ENCODE measurements around the gene NCL. TPM values are rescaled to one million over a fixed set of nuclear protein-coding genes. Genes with fewer than 3 reads are reported as not detected.
"Not testable (repeated sequence)": the region's sequence is repeated elsewhere in the genome, so short reads cannot be mapped to it uniquely, and the experiment has no call there.

NCL gene
- total RNA-seq, 2 experiments from 2014 or later: 1,311 to 1,332 TPM

- ChIA-PET POLR2A (interaction anchor here (0.8 to 3.1 kb wide), 4 partner anchors 10 to 45 kb away, joined by 3 to 14 read pairs (median 4); no protein-coding TSS in a partner anchor), CTCF (interaction anchor here (0.5 to 8.9 kb wide), 5 partner anchors 9 to 61 kb away, joined by 3 to 96 read pairs (median 4); no protein-coding TSS in a partner anchor)
- no peak overlapping the region for H3K4me3 Mint-ChIP-seq
- H3K9me3 Mint-ChIP-seq (ENCODE audit: low read depth): no peaks in the 10 kb centered on the region
- DNase-seq (no peak), ATAC-seq (no peak)
- peaks cover 20% of the 10 kb centered on the region for H3K4me1 Mint-ChIP-seq
- no peak overlapping the region for H3K27ac Mint-ChIP-seq
- intact Hi-C loops (cut with DNase I, micrococcal nuclease): loop anchor here in 1 of 2 experiments (5.0 kb wide), 1 partner anchor 490 kb away; no protein-coding TSS in a partner anchor
- no peaks in the 10 kb centered on the region for H3K27me3 Mint-ChIP-seq
- H3K36me3 Mint-ChIP-seq (ENCODE audit: low read depth): peaks cover 23% of the 10 kb centered on the region
These were observed 2.8 kb upstream of the NCL start for GRCh38 chr2:231467016-231467545.

GRCh38 chr2:231464576-231465540 lies 574 bp upstream of the NCL start:
- CTCF ChIA-PET: interaction anchor here (0.6 to 8.9 kb wide), 12 partner anchors 10 to 299 kb away, joined by 3 to 96 read pairs (median 4); partner anchors contain the start of gene PTMA
- peak overlapping the region; percentile 99 for H3K27ac Mint-ChIP-seq
- peak; percentile 100 for DNase-seq
- ATAC-seq: no peak
- POLR2A ChIA-PET: interaction anchor here (0.6 to 4.0 kb wide), 17 partner anchors 9 to 428 kb away, joined by 3 to 30 read pairs (median 9); partner anchors contain the start of gene PTMA
- H3K27me3 Mint-ChIP-seq: no peaks in the 10 kb centered on the region
- H3K9me3 Mint-ChIP-seq (ENCODE audit: low read depth): no peaks in the 10 kb centered on the region
- peaks cover 41% of the 10 kb centered on the region for H3K4me1 Mint-ChIP-seq
- intact Hi-C loops (cut with DNase I, micrococcal nuclease): loop anchor here (1.0 to 5.0 kb wide), 13 partner anchors 18 to 1542 kb away; partner anchors contain the start of genes PTMA (in 2 of the 2), FBXO36 (in 1 of the 2), PDE6D (in 1 of the 2) and PSMD1 (in 1 of the 2)
- peak overlapping the region; percentile 98 for H3K4me3 Mint-ChIP-seq
- peaks cover 43% of the 10 kb centered on the region for H3K36me3 Mint-ChIP-seq (ENCODE audit: low read depth)

DNA sequence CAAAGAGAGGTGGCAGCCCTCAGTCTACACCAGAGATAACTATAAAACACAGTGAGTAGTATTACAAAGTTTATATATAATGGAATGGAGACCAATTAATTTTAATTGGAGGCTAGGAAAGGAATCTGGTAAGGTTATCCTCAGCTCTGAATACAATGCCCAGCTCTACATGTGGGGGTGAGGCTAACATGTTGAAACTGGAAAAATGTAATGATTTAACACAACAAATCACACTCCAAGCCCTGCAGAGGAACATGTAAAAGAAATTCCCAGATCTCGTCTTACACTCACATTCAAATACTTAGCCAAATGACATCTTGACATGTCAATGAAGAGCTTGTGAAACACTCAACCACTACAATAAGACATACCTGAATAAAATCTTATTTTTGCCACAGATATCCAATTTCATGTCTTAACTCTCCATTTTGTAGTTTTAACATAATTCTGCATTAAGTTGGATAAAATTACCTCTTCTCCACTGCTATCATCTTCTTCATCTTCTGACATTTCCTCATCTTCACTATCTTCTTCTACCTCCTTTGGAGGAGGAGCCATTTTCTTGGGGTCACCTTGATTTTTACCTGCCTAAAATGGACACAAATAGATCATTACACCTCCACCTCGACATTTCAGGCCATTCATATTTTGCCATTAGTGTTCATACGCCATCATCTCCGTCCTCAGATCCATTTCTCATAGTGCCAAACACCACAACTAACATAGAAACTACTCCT lies 1.4 kb downstream of the NCL start:
- H3K9me3 Mint-ChIP-seq (ENCODE audit: low read depth): no peaks in the 10 kb centered on the region
- DNase-seq (no peak), ATAC-seq (no peak)
- ChIA-PET CTCF (interaction anchor here (1.4 to 8.9 kb wide), 4 partner anchors 11 to 245 kb away, joined by 3 to 96 read pairs (median 9); partner anchors contain the start of gene PTMA), POLR2A (interaction anchor here (0.7 to 4.0 kb wide), 10 partner anchors 8 to 251 kb away, joined by 5 to 30 read pairs (median 16); partner anchors contain the start of gene PTMA)
- H3K4me1 Mint-ChIP-seq: peaks cover 53% of the 10 kb centered on the region
- intact Hi-C loops (cut with DNase I, micrococcal nuclease): no loop called here
- H3K36me3 Mint-ChIP-seq (ENCODE audit: low read depth): peaks cover 58% of the 10 kb centered on the region
- peak overlapping the region; percentile 98 for H3K4me3 Mint-ChIP-seq
- H3K27me3 Mint-ChIP-seq: no peaks in the 10 kb centered on the region
- H3K27ac Mint-ChIP-seq: peak overlapping the region; percentile 99

DNA sequence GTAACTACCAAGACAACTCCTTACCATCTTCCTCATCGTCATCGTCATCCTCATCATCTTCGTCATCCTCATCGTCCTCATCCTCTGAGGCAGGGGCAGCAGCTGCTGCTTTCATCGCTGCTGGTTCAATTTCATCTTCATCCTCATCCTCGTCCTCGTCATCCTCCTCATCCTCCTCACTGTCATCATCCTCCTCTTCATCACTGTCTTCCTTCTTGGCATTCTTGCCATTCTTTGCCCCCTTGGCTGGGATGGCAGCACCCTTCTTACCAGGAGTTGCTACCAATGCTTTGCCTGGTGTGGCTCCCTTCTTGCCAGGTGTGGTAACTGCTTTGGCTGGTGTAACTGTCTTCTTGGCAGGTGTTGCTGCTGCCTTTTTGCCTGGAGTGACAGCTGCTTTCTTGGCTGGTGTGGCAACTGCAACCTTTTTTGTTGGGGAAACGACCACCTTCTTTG lies 2.7 kb downstream of the NCL start:
- CTCF ChIA-PET: interaction anchor here (0.8 to 2.0 kb wide), 2 partner anchors 10 to 300 kb away, joined by 4 to 11 read pairs; no protein-coding TSS in a partner anchor
- intact Hi-C loops (cut with DNase I, micrococcal nuclease): no loop called here
- Mint-ChIP-seq H3K4me3 (peak overlapping the region; percentile 98), H3K9me3 (ENCODE audit: low read depth) (no peaks in the 10 kb centered on the region), H3K27me3 (no peaks in the 10 kb centered on the region), H3K36me3 (ENCODE audit: low read depth) (peaks cover 71% of the 10 kb centered on the region), H3K4me1 (peaks cover 65% of the 10 kb centered on the region), H3K27ac (peak overlapping the region; percentile 99)
- DNase-seq: no peak
- POLR2A ChIA-PET: interaction anchor here (1.3 to 4.0 kb wide), 5 partner anchors 8 to 253 kb away, joined by 4 to 24 read pairs (median 16); partner anchors contain the start of gene PTMA
- ATAC-seq: no peak

GRCh38 chr2:231460841-231461240 lies 3.4 kb downstream of the NCL start:
- ATAC-seq; DNase-seq; intact Hi-C loops (cut with DNase I, micrococcal nuclease); H3K27me3 Mint-ChIP-seq; H3K9me3 Mint-ChIP-seq (ENCODE audit: low read depth): not testable (repeated sequence)
- Mint-ChIP-seq H3K4me1 (peaks cover 66% of the 10 kb centered on the region), H3K36me3 (ENCODE audit: low read depth) (peaks cover 79% of the 10 kb centered on the region), H3K27ac (peak overlapping the region; percentile 73), H3K4me3 (peak overlapping the region; percentile 49)
- CTCF ChIA-PET: interaction anchor here (0.8 to 2.0 kb wide), 4 partner anchors 9 to 301 kb away, joined by 3 to 11 read pairs (median 4); no protein-coding TSS in a partner anchor
- POLR2A ChIA-PET: interaction anchor here (1.0 to 2.4 kb wide), 3 partner anchors 7 to 11 kb away, joined by 4 to 16 read pairs (median 4); no protein-coding TSS in a partner anchor

DNA sequence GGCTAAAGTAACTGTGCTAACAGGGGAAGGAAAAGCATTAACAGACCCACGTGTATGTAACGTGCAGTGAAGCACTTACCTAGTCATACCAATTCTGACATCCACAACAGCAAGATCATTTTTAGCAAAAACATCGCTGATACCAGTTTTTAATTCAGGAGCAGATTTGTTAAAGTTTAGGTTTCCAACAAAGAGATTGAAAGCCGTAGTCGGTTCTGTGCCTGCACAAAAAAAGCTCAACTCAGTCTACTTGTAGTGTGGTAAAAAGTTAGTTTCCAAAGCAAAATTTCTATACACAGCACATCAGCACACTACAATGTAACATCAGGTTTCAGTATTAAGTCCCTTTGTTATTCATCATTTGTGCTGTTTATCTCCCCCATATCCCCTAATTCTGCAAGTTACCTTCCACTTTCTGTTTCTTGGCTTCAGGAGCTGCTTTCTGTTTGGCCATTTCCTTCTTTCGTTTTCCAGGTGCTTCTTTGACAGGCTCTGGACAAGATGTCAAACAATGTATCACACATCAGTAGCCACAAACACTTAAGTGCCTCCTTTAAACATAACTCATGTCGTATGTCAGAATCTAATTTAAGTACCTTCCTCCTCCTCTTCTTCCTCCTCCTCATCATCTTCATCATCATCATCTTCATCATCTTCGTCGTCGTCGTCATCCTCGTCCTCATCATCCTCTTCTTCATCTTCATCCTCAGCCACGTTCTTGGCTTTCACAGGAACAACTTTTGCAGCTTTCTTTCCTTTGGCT lies 4.0 kb downstream of the NCL start:
- Mint-ChIP-seq H3K4me1 (peaks cover 65% of the 10 kb centered on the region), H3K4me3 (peak overlapping the region; percentile 49), H3K27ac (peak overlapping the region; percentile 73), H3K27me3 (no peaks in the 10 kb centered on the region), H3K36me3 (ENCODE audit: low read depth) (peaks cover 84% of the 10 kb centered on the region), H3K9me3 (ENCODE audit: low read depth) (no peaks in the 10 kb centered on the region)
- intact Hi-C loops (cut with DNase I, micrococcal nuclease): no loop called here
- ChIA-PET CTCF (interaction anchor here (0.9 to 2.0 kb wide), 3 partner anchors 8 to 48 kb away, joined by 3 to 11 read pairs (median 3); no protein-coding TSS in a partner anchor), POLR2A (interaction anchor here (1.0 to 2.4 kb wide), 3 partner anchors 7 to 10 kb away, joined by 4 to 16 read pairs (median 4); no protein-coding TSS in a partner anchor)
- DNase-seq (no peak), ATAC-seq (no peak)

- CTCF ChIA-PET: interaction anchor here (0.5 to 0.9 kb wide), 5 partner anchors 9 to 610 kb away, joined by 3 to 4 read pairs (median 3); no protein-coding TSS in a partner anchor
- no peak for DNase-seq
- Mint-ChIP-seq H3K27me3 (no peaks in the 10 kb centered on the region), H3K36me3 (ENCODE audit: low read depth) (peaks cover 90% of the 10 kb centered on the region), H3K27ac (peak overlapping the region; percentile 59), H3K9me3 (ENCODE audit: low read depth) (no peaks in the 10 kb centered on the region), H3K4me1 (peaks cover 66% of the 10 kb centered on the region), H3K4me3 (peak overlapping the region; percentile 20)
- POLR2A ChIA-PET: interaction anchor here (0.7 kb wide), 1 partner anchor 166 kb away, joined by 4 read pairs; no protein-coding TSS in a partner anchor
- intact Hi-C loops (cut with DNase I, micrococcal nuclease): no loop called here
- ATAC-seq: no peak
These were observed 5.9 kb downstream of the NCL start for GRCh38 chr2:231458368-231458767.

GRCh38 chr2:231457101-231457500 lies 7.2 kb downstream of the NCL start:
- Mint-ChIP-seq H3K27ac (peak overlapping the region; percentile 55), H3K4me3 (no peak overlapping the region)

DNA sequence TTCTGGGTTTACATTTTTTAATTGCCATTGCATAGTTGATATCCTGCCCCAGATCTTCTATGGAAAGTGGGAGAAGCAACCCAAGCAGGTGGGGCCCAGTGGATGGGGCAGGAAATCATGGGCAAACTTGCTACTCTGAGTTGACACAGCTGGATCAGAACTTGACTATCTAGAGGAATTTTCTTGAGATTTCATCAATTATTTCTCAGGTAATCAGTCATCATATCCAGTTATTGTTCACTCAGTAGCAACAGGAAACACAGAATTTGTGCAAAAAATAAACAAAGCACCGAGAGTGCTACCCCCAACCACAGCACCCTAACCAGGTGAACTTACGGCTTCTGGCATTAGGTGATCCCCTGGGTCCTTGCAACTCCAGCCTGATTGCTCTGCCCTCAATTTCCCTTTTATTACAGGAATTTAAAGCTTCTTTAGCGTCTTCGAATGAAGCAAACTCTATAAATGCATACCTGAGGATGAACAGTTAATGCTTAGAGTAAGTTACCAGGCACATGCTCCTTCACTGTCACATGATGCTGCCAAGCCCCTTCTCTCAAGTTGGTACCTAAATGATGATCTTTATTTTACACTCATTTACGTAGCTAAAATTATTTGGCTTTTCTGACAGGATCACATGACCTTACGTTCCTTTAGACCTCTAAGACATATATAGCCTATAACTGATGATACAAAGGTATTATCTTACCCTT lies 7.8 kb downstream of the NCL start:
- CTCF ChIA-PET: interaction anchor here (1.2 to 1.6 kb wide), 2 partner anchors 10 to 344 kb away, joined by 3 read pairs; no protein-coding TSS in a partner anchor
- Mint-ChIP-seq H3K36me3 (ENCODE audit: low read depth) (peaks cover 84% of the 10 kb centered on the region), H3K27me3 (no peaks in the 10 kb centered on the region), H3K4me3 (no peak overlapping the region), H3K9me3 (ENCODE audit: low read depth) (no peaks in the 10 kb centered on the region), H3K27ac (peak overlapping the region; percentile 55), H3K4me1 (peaks cover 48% of the 10 kb centered on the region)
- POLR2A ChIA-PET: interaction anchor here (0.7 to 3.4 kb wide), 3 partner anchors 8 to 93 kb away, joined by 3 to 30 read pairs (median 5); partner anchors contain the start of gene NCL
- intact Hi-C loops (cut with DNase I, micrococcal nuclease): no loop called here
- DNase-seq: no peak
- ATAC-seq: no peak

More at GRCh38 chr2:231457101-231457500, 7.2 kb downstream of the NCL start:
- H3K36me3 Mint-ChIP-seq (ENCODE audit: low read depth): peaks cover 84% of the 10 kb centered on the region
- ChIA-PET POLR2A (interaction anchor here (0.7 to 1.1 kb wide), 2 partner anchors 10 to 93 kb away, joined by 3 to 5 read pairs; no protein-coding TSS in a partner anchor), CTCF (interaction anchor here (1.2 to 1.6 kb wide), 2 partner anchors 11 to 343 kb away, joined by 3 read pairs; no protein-coding TSS in a partner anchor)
- intact Hi-C loops (cut with DNase I, micrococcal nuclease): no loop called here
- no peaks in the 10 kb centered on the region for H3K9me3 Mint-ChIP-seq (ENCODE audit: low read depth)
- no peaks in the 10 kb centered on the region for H3K27me3 Mint-ChIP-seq
- peaks cover 55% of the 10 kb centered on the region for H3K4me1 Mint-ChIP-seq
- DNase-seq: no peak
- ATAC-seq: no peak
